ENCODE results near the gene PSORS1C1. TPM values are rescaled to one million over a fixed set of nuclear protein-coding genes. Genes with fewer than 3 reads are reported as not detected.

PSORS1C1 gene
- total and polyA plus RNA-seq, 2 of the 4 experiments (the other 2 are of a cell fraction): 0.36 to 1.1 TPM

DNA sequence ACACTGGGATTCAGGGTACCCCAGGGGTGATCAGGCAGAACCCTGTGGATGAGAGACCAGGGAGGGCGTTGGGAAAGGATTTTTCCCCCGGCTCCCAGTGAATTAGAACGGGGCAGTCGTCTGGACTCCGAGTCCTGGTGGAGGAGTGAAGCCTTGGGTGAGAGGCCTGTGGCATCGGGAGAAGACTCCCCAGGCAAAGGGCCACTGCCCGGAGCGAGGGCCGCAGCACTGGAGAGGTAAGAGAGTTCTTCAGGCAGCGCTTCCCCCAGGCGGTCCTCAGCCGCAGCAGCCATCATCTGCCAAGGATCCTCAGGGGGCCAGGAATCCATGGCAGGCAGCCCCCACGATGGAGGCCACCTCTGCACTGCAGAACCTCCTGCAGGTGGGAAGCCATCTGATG, 2.9 kb upstream of the PSORS1C1 start:
- H3K18ac ChIP-seq (ENCODE audit: low read depth, low read length): no peak overlapping the region
- POLR2A ChIA-PET (ENCODE audit: unreplicated experiment): no interaction called here
- no peak overlapping the region for H3K4ac ChIP-seq (ENCODE audit: low read depth, low read length)
- no peak overlapping the region for H3K14ac ChIP-seq (replicated peaks; ENCODE audit: low read depth, low read length)
- H3K79me1 ChIP-seq (ENCODE audit: low read depth in 1 of 2, low read length in 2 of 2): peaks cover 0 to 9% of the 10 kb centered on the region in 2 experiments; a peak in 2 of 4 replicates
- H2AK5ac ChIP-seq (ENCODE audit: low read depth, low read length): no peak overlapping the region
- H3K9ac ChIP-seq (ENCODE audit: low read depth, low read length): no peak overlapping the region
- no peak overlapping the region for H2BK15ac ChIP-seq (ENCODE audit: low read depth, low read length)
- dilution Hi-C loops (cut with HindIII; ENCODE audit: low sequenced_read_pairs, unreplicated experiment) (no loop called here), intact Hi-C loops (cut with micrococcal nuclease) (no loop called here), in situ Hi-C loops (cut with MboI; ENCODE audit: low sequenced_read_pairs) (no loop called here)
- no peak overlapping the region for H3K27ac ChIP-seq (ENCODE audit: insufficient read depth, low read length)
- TF ChIP-seq, protein P1, sequence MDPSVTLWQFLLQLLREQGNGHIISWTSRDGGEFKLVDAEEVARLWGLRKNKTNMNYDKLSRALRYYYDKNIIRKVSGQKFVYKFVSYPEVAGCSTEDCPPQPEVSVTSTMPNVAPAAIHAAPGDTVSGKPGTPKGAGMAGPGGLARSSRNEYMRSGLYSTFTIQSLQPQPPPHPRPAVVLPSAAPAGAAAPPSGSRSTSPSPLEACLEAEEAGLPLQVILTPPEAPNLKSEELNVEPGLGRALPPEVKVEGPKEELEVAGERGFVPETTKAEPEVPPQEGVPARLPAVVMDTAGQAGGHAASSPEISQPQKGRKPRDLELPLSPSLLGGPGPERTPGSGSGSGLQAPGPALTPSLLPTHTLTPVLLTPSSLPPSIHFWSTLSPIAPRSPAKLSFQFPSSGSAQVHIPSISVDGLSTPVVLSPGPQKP (IDR thresholded peaks at IDR 0.05; ENCODE audit: borderline replicate concordance, low read depth, low read length): no peak
- peaks cover 15% of the 10 kb centered on the region for H3K9me1 ChIP-seq (ENCODE audit: insufficient read depth, low read length)
- no peak overlapping the region for H4K91ac ChIP-seq (ENCODE audit: insufficient read depth, low read depth, low read length)
- no peak overlapping the region for H4K8ac ChIP-seq (ENCODE audit: low read depth in 2 of 2, low read length in 2 of 2)
- no CpG with 5 or more reads among the region's 13 CpGs for WGBS, 2 experiments (ENCODE audit: extremely low coverage in 2 of 2, insufficient read length in 1 of 2)
- no peak overlapping the region for H4K5ac ChIP-seq (ENCODE audit: low read depth, low read length)
- no peaks in the 10 kb centered on the region for H3K36me3 ChIP-seq (ENCODE audit: control insufficient read depth, insufficient read depth, low read length)
- no peak overlapping the region for H2AFZ ChIP-seq (replicated peaks; ENCODE audit: low read length, poor library complexity)
- no peak overlapping the region for H3K4me3 ChIP-seq (ENCODE audit: insufficient read depth, low read depth, low read length)
- peaks cover 11% of the 10 kb centered on the region for H3K4me1 ChIP-seq (ENCODE audit: control insufficient read depth, insufficient read depth, low read length)
- CTCF ChIA-PET: no interaction called here
- H2BK20ac ChIP-seq (ENCODE audit: low read depth, low read length): no peak overlapping the region
- H3K4me2 ChIP-seq (ENCODE audit: low read depth, low read length): no peak overlapping the region
- no peak overlapping the region for H3K56ac ChIP-seq (ENCODE audit: extremely low read depth, insufficient read depth, low read length)
- no peaks in the 10 kb centered on the region for H3K9me3 ChIP-seq (ENCODE audit: control insufficient read depth, insufficient read depth, low read length)
- no peak overlapping the region for H2BK5ac ChIP-seq (ENCODE audit: low read depth, low read length, poor library complexity, severe bottlenecking)
- H2BK120ac ChIP-seq (ENCODE audit: low read depth, low read length): no peak overlapping the region
- no peak overlapping the region for H2AK9ac ChIP-seq (replicated peaks; ENCODE audit: low read depth, low read length, poor library complexity)
- H3K27me3 ChIP-seq (ENCODE audit: control insufficient read depth, insufficient read depth, low read length): peaks cover 34% of the 10 kb centered on the region
- BruUV-seq (replicated peaks): no TSS peak
- DNase-seq: no peak
- ATAC-seq (ENCODE audit: low read depth): no peak
- no peak overlapping the region for H3K23ac ChIP-seq (ENCODE audit: low read depth, low read length)
- H4K20me1 ChIP-seq (ENCODE audit: insufficient read depth, low read length): no peaks in the 10 kb centered on the region
